GM21526 (cell line): ENCODE results near the gene LIN7A.
"Not testable (repeated sequence)": the region's sequence is repeated elsewhere in the genome, so short reads cannot be mapped to it uniquely, and the experiment has no call there.

Experiments used
- ATAC-seq: cut with Tn5 transposase; IDR thresholded peaks from one replicate; pipeline ENCODE4 v1.9.1; 2021; ENCODE audit warnings: moderate library complexity; ENCODE audit not compliant: unreplicated experiment, low FRiP score

Gene LIN7A

GRCh38 chr12:80925237-80925636, 12.5 kb downstream of the LIN7A start:
- ATAC-seq, result no peak

GRCh38 chr12:80924437-80924836, 13.3 kb downstream of the LIN7A start:
- ATAC-seq, result no peak

GRCh38 chr12:80920006-80920405, 17.7 kb downstream of the LIN7A start:
- no peak for ATAC-seq

GRCh38 chr12:80917651-80918050, 20.1 kb downstream of the LIN7A start:
- no peak for ATAC-seq

- ATAC-seq, result no peak
Measured at GRCh38 chr12:80912901-80913770, 24.6 kb downstream of the LIN7A start.

- no peak for ATAC-seq
Measured at GRCh38 chr12:80909370-80909769, 28.4 kb downstream of the LIN7A start.

GRCh38 chr12:80902711-80903110, 35.0 kb downstream of the LIN7A start:
- no peak for ATAC-seq

GRCh38 chr12:80901661-80902060, 36.1 kb downstream of the LIN7A start:
- no peak for ATAC-seq

- no peak for ATAC-seq
Measured at GRCh38 chr12:80895240-80895639, 42.5 kb downstream of the LIN7A start.

GRCh38 chr12:80894179-80894578, 43.6 kb downstream of the LIN7A start:
- ATAC-seq, result no peak

GRCh38 chr12:80892597-80893445, 44.9 kb downstream of the LIN7A start:
- ATAC-seq, result no peak

- no peak for ATAC-seq
Measured at GRCh38 chr12:80884651-80885050, 53.1 kb downstream of the LIN7A start.

- ATAC-seq, result no peak
Measured at GRCh38 chr12:80881106-80881505, 56.6 kb downstream of the LIN7A start.

GRCh38 chr12:80878452-80878851, 59.3 kb downstream of the LIN7A start:
- ATAC-seq, result not testable (repeated sequence)

- ATAC-seq, result no peak
Measured at GRCh38 chr12:80877721-80878265, 59.9 kb downstream of the LIN7A start.

GRCh38 chr12:80872053-80872452, 65.7 kb downstream of the LIN7A start:
- ATAC-seq, result no peak

GRCh38 chr12:80869264-80869663, 68.5 kb downstream of the LIN7A start:
- ATAC-seq, result no peak

- no peak for ATAC-seq
Measured at GRCh38 chr12:80868576-80868975, 69.2 kb downstream of the LIN7A start.

GRCh38 chr12:80867941-80868340, 69.8 kb downstream of the LIN7A start:
- no peak for ATAC-seq

- no peak for ATAC-seq
Measured at GRCh38 chr12:80864046-80864735, 73.5 kb downstream of the LIN7A start.

GRCh38 chr12:80862531-80862930, 75.2 kb downstream of the LIN7A start:
- no peak for ATAC-seq
